ENCODE data around the gene OVCH2. TPM values are rescaled to one million over a fixed set of nuclear protein-coding genes. Genes with fewer than 3 reads are reported as not detected.

Gene OVCH2
- total RNA-seq, 1 donor from 2014 or later: not detected

- CTCF ChIA-PET: no interaction called here
- no peaks in the 10 kb centered on the region for H3K9me3 Mint-ChIP-seq
- H3K36me3 Mint-ChIP-seq (ENCODE audit: low read depth): peaks cover 82% of the 10 kb centered on the region
Observed at GRCh38 chr11:7645206-7645605, 61.1 kb downstream of the OVCH2 start.

GRCh38 chr11:7643314-7643713, 63.0 kb downstream of the OVCH2 start:
- Mint-ChIP-seq H3K4me1 (peaks cover 7% of the 10 kb centered on the region), H3K9me3 (no peaks in the 10 kb centered on the region), H3K36me3 (ENCODE audit: low read depth) (peaks cover 81% of the 10 kb centered on the region), H3K27ac (no peak overlapping the region), H3K4me3 (no peak overlapping the region), H3K27me3 (no peaks in the 10 kb centered on the region)
- intact Hi-C loops (cut with micrococcal nuclease): no loop called here
- DNase-seq: no peak
- TF ChIP-seq CTCF (IDR thresholded peaks at IDR 0.05): no peak
- ChIA-PET POLR2A (no interaction called here), CTCF (no interaction called here)
- ATAC-seq (ENCODE audit: low read depth): no peak

More at GRCh38 chr11:7645206-7645605, 61.1 kb downstream of the OVCH2 start:
- no peak for ATAC-seq (ENCODE audit: low read depth)
- no peak for DNase-seq
- no peaks in the 10 kb centered on the region for H3K27me3 Mint-ChIP-seq
- intact Hi-C loops (cut with micrococcal nuclease): no loop called here
- TF ChIP-seq CTCF (IDR thresholded peaks at IDR 0.05): no peak
- H3K4me3 Mint-ChIP-seq: no peak overlapping the region
- no peak overlapping the region for H3K27ac Mint-ChIP-seq
- POLR2A ChIA-PET: no interaction called here
- no peaks in the 10 kb centered on the region for H3K4me1 Mint-ChIP-seq

- Mint-ChIP-seq H3K27ac (no peak overlapping the region), H3K4me1 (peaks cover 10% of the 10 kb centered on the region), H3K4me3 (no peak overlapping the region), H3K27me3 (no peaks in the 10 kb centered on the region), H3K9me3 (no peaks in the 10 kb centered on the region), H3K36me3 (ENCODE audit: low read depth) (peaks cover 80% of the 10 kb centered on the region)
- no peak for ATAC-seq (ENCODE audit: low read depth)
- ChIA-PET POLR2A (no interaction called here), CTCF (no interaction called here)
- intact Hi-C loops (cut with micrococcal nuclease): no loop called here
- DNase-seq: no peak
- TF ChIP-seq CTCF (IDR thresholded peaks at IDR 0.05): no peak
Observed at GRCh38 chr11:7642747-7643146, 63.5 kb downstream of the OVCH2 start.

GRCh38 chr11:7640816-7641215, 65.5 kb downstream of the OVCH2 start:
- ChIA-PET POLR2A (no interaction called here), CTCF (no interaction called here)
- Mint-ChIP-seq H3K4me3 (no peak overlapping the region), H3K4me1 (peaks cover 10% of the 10 kb centered on the region), H3K36me3 (ENCODE audit: low read depth) (peaks cover 88% of the 10 kb centered on the region), H3K27ac (no peak overlapping the region), H3K27me3 (no peaks in the 10 kb centered on the region), H3K9me3 (no peaks in the 10 kb centered on the region)
- DNase-seq (no peak), ATAC-seq (ENCODE audit: low read depth) (no peak)
- intact Hi-C loops (cut with micrococcal nuclease): no loop called here
- TF ChIP-seq CTCF (IDR thresholded peaks at IDR 0.05): no peak

GRCh38 chr11:7639643-7640025, 66.6 kb downstream of the OVCH2 start:
- ATAC-seq (ENCODE audit: low read depth): no peak
- no peak for TF ChIP-seq CTCF (IDR thresholded peaks at IDR 0.05)
- no peaks in the 10 kb centered on the region for H3K27me3 Mint-ChIP-seq

More at GRCh38 chr11:7639643-7640025, 66.6 kb downstream of the OVCH2 start:
- Mint-ChIP-seq H3K4me1 (peaks cover 10% of the 10 kb centered on the region), H3K4me3 (no peak overlapping the region), H3K27ac (no peak overlapping the region), H3K36me3 (ENCODE audit: low read depth) (peaks cover 93% of the 10 kb centered on the region), H3K9me3 (no peaks in the 10 kb centered on the region)
- intact Hi-C loops (cut with micrococcal nuclease): no loop called here
- POLR2A ChIA-PET: interaction anchor here (1.4 kb wide), 1 partner anchor 127 kb away, joined by 4 read pairs; no protein-coding TSS in a partner anchor
- CTCF ChIA-PET: interaction anchor here (1.0 kb wide), 1 partner anchor 27 kb away, joined by 3 read pairs; no protein-coding TSS in a partner anchor
- no peak for DNase-seq

Other genes with a start within 250 kb of the OVCH2 start
- gene OLFML1, start 221.0 kb downstream of the OVCH2 start, total RNA-seq: not detected in 2 replicates
- gene PPFIBP2, start 192.5 kb downstream of the OVCH2 start, total RNA-seq: 109 and 112 TPM in 2 replicates
- 22.3 and 25.9 TPM in 2 replicates for gene CYB5R2, start 33.0 kb downstream of the OVCH2 start, total RNA-seq
- not detected in 2 replicates for gene OR5P2, start 90.5 kb upstream of the OVCH2 start, total RNA-seq
- gene OR5P3, start 124.4 kb upstream of the OVCH2 start, total RNA-seq: not detected in 2 replicates
- not detected in 2 replicates for gene OR10A6, start 224.8 kb upstream of the OVCH2 start, total RNA-seq
- gene OR10A3, start 235.2 kb upstream of the OVCH2 start, total RNA-seq: not detected in 2 replicates

Data from activated B cell treated with CpG ODN at 0.5 μM for 24 hours (primary cell).